Heart left ventricle (tissue), 13 donors: ENCODE results near the gene FOCAD.

Source experiments
- POLR2A ChIP-seq, 2 donors: fragments of 450-650 bp; IDR thresholded peaks; one replicate each; pipeline ENCODE4 v1.6.1; 2017; ENCODE audit warnings: antibody characterized with exemption in 2 of 2, mild to moderate bottlenecking in 2 of 2, moderate library complexity in 2 of 2
- TF ChIP-seq, protein P1 (sequence below), 12 donors: fragments of 200-600 bp; sonication (generic) in 4 of 12; IDR thresholded peaks; one replicate each; pipeline versions ENCODE4 v1.5.0 to v1.8.0; 2018 to 2022; ENCODE audit warnings: antibody characterized with exemption in 12 of 12, mild to moderate bottlenecking in 5 of 12
- donor health status: ischemic (EF 13 %, LVEDD 7.1; RV severe dilation, severe dysfunction).
- donor health status: DM: no; HTN: yes; CAD: no.
- donor health status: DM: no; HTN: no; CAD: no.
- donor health status: ischemic (EF 25% LVEDD 6.9; RV normal size, moderate dysfunction).
- donor health status: ischemic (EF 25% LVEDD 5.7; RV mildly dilated, moderate dysfunction).
- donor health status: ischemic (EF 35%, LVEDD 5.7; RV mildly dilated, moderate dysfunction).
- donor health status: nonischemic (EF 11% LVEDD 7.7; RV severe dilation, severe dysfunction).
- donor health status: DM: yes; HTN: yes; CAD: no.
- donor health status: PGD.
- donor health status: ischemic (EF 29% LVEDD 5.4; RV normal size, mild dysfunction).
- donor health status: nonischemic (EF 23%, LVEDD 6.1; RV moderate dilation, normal function).

- TF ChIP-seq, protein P1, sequence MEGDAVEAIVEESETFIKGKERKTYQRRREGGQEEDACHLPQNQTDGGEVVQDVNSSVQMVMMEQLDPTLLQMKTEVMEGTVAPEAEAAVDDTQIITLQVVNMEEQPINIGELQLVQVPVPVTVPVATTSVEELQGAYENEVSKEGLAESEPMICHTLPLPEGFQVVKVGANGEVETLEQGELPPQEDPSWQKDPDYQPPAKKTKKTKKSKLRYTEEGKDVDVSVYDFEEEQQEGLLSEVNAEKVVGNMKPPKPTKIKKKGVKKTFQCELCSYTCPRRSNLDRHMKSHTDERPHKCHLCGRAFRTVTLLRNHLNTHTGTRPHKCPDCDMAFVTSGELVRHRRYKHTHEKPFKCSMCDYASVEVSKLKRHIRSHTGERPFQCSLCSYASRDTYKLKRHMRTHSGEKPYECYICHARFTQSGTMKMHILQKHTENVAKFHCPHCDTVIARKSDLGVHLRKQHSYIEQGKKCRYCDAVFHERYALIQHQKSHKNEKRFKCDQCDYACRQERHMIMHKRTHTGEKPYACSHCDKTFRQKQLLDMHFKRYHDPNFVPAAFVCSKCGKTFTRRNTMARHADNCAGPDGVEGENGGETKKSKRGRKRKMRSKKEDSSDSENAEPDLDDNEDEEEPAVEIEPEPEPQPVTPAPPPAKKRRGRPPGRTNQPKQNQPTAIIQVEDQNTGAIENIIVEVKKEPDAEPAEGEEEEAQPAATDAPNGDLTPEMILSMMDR (IDR thresholded peaks at IDR 0.05), result no peak
- TF ChIP-seq POLR2A (IDR thresholded peaks at IDR 0.05), result no peak
Measured at GRCh38 chr9:20663133-20663532, 20.9 kb upstream of the FOCAD start.
